ENCODE measurements around the gene PLEKHO1. TPM values are rescaled to one million over a fixed set of nuclear protein-coding genes. Genes with fewer than 3 reads are reported as not detected.

PLEKHO1 gene
- polyA plus RNA-seq, 1 donor from 2014 or later, result 213 TPM

DNA sequence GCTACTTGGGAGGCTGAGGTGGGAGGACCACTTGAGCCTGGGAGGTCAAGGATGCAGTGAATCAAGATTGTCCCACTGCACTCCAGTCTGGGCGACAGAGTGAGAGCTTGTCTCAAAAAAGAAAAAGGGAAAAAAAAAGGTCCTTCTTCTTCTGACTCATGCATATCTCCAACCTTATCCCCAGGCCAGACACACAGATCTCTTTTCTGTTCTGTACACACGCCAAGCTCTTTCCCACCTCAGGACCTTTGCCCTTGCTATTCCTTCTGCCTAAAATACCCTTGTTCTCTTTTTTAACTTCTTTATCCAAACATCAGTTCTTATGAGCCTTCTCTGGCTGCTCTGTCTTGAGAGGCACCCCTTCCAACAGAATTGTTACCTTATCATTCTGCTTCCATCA is 22.1 kb downstream of the PLEKHO1 start:
- H3K27me3 ChIP-seq (ENCODE audit: insufficient read depth, low read depth, low read length), result no peaks in the 10 kb centered on the region
- H3F3A ChIP-seq (ENCODE audit: insufficient read depth, low read length, poor library complexity, severe bottlenecking), result no peaks in the 10 kb centered on the region
- no peaks in the 10 kb centered on the region for H3K9me2 ChIP-seq (ENCODE audit: insufficient read depth, low read length)
- H3K9ac ChIP-seq (ENCODE audit: low read length), result no peak overlapping the region
- no peak overlapping the region for H3K4me2 ChIP-seq (ENCODE audit: low read length)
- TF ChIP-seq EZH2 (IDR thresholded peaks at IDR 0.05; ENCODE audit: borderline replicate concordance, insufficient read depth, low read length, poor library complexity, severe bottlenecking), result no peak
- TF ChIP-seq RAD21 (conservative IDR thresholded peaks at IDR 0.05), result no peak
- no peak for TF ChIP-seq EP300 (conservative IDR thresholded peaks at IDR 0.05; ENCODE audit: poor library complexity, severe bottlenecking)
- TF ChIP-seq CTCF (IDR thresholded peaks at IDR 0.05; ENCODE audit: poor library complexity, severe bottlenecking), result no peak
- no peak for TF ChIP-seq MXI1 (conservative IDR thresholded peaks at IDR 0.05; ENCODE audit: poor library complexity, severe bottlenecking)
- TF ChIP-seq TAF1 (IDR thresholded peaks at IDR 0.05; ENCODE audit: low read depth), result no peak
- TF ChIP-seq POLR2AphosphoS5 (IDR thresholded peaks at IDR 0.05), result no peak
- no peak for TF ChIP-seq SMC3 (conservative IDR thresholded peaks at IDR 0.05; ENCODE audit: poor library complexity)
- no peak for TF ChIP-seq REST (IDR thresholded peaks at IDR 0.05; ENCODE audit: borderline replicate concordance)
- H2AFZ ChIP-seq (ENCODE audit: low read depth, low read length), result no peak overlapping the region
- H4K20me1 ChIP-seq (ENCODE audit: insufficient read depth), result no peaks in the 10 kb centered on the region
- no peak overlapping the region for H3K27ac ChIP-seq (ENCODE audit: low read length)
- no peaks in the 10 kb centered on the region for H3K36me3 ChIP-seq (ENCODE audit: insufficient read depth, low read length)
- no peaks in the 10 kb centered on the region for H3K9me3 ChIP-seq (ENCODE audit: low read length)
- H3K79me2 ChIP-seq (replicated peaks; ENCODE audit: insufficient read depth, low read length), result no peaks in the 10 kb centered on the region
- H3K4me3 ChIP-seq (ENCODE audit: low read length), result no peak overlapping the region

- Histone ChIP-seq H3K9ac (ENCODE audit: low read length) (no peak overlapping the region), H3K36me3 (ENCODE audit: insufficient read depth, low read length) (no peaks in the 10 kb centered on the region), H3K9me3 (ENCODE audit: low read length) (no peaks in the 10 kb centered on the region), H3K4me3 (ENCODE audit: low read length) (no peak overlapping the region), H3K4me2 (ENCODE audit: low read length) (no peak overlapping the region), H3K9me2 (ENCODE audit: insufficient read depth, low read length) (no peaks in the 10 kb centered on the region), H3F3A (ENCODE audit: insufficient read depth, low read length, poor library complexity, severe bottlenecking) (no peaks in the 10 kb centered on the region), H3K27me3 (ENCODE audit: insufficient read depth, low read depth, low read length) (no peaks in the 10 kb centered on the region), H4K20me1 (ENCODE audit: insufficient read depth) (no peaks in the 10 kb centered on the region), H3K79me2 (replicated peaks; ENCODE audit: insufficient read depth, low read length) (no peaks in the 10 kb centered on the region), H2AFZ (ENCODE audit: low read depth, low read length) (no peak overlapping the region), H3K27ac (ENCODE audit: low read length) (no peak overlapping the region)
- TF ChIP-seq EZH2 (IDR thresholded peaks at IDR 0.05; ENCODE audit: borderline replicate concordance, insufficient read depth, low read length, poor library complexity, severe bottlenecking), result no peak
- TF ChIP-seq POLR2AphosphoS5 (IDR thresholded peaks at IDR 0.05), result no peak
- TF ChIP-seq MXI1 (conservative IDR thresholded peaks at IDR 0.05; ENCODE audit: poor library complexity, severe bottlenecking), result no peak
- no peak for TF ChIP-seq EP300 (conservative IDR thresholded peaks at IDR 0.05; ENCODE audit: poor library complexity, severe bottlenecking)
- no peak for TF ChIP-seq TAF1 (IDR thresholded peaks at IDR 0.05; ENCODE audit: low read depth)
- no peak for TF ChIP-seq REST (IDR thresholded peaks at IDR 0.05; ENCODE audit: borderline replicate concordance)
- TF ChIP-seq RAD21 (conservative IDR thresholded peaks at IDR 0.05), result no peak
- TF ChIP-seq SMC3 (conservative IDR thresholded peaks at IDR 0.05; ENCODE audit: poor library complexity), result no peak
- no peak for TF ChIP-seq CTCF (IDR thresholded peaks at IDR 0.05; ENCODE audit: poor library complexity, severe bottlenecking)
Measured at GRCh38 chr1:150173141-150173585, 23.4 kb downstream of the PLEKHO1 start.
